GM19438 (cell line): ENCODE results near the gene PFN4.
A peak's percentile ranks its signal among the peaks of the same experiment; 100 is the strongest.
"Not testable (repeated sequence)": the region's sequence is repeated elsewhere in the genome, so short reads cannot be mapped to it uniquely, and the experiment has no call there.

Experiments
- ATAC-seq: cut with Tn5 transposase; IDR thresholded peaks from one replicate; pipeline ENCODE4 v1.9.1; 2021; ENCODE audit warnings: low read depth; ENCODE audit not compliant: unreplicated experiment

PFN4 gene, protein sequence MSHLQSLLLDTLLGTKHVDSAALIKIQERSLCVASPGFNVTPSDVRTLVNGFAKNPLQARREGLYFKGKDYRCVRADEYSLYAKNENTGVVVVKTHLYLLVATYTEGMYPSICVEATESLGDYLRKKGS

DNA sequence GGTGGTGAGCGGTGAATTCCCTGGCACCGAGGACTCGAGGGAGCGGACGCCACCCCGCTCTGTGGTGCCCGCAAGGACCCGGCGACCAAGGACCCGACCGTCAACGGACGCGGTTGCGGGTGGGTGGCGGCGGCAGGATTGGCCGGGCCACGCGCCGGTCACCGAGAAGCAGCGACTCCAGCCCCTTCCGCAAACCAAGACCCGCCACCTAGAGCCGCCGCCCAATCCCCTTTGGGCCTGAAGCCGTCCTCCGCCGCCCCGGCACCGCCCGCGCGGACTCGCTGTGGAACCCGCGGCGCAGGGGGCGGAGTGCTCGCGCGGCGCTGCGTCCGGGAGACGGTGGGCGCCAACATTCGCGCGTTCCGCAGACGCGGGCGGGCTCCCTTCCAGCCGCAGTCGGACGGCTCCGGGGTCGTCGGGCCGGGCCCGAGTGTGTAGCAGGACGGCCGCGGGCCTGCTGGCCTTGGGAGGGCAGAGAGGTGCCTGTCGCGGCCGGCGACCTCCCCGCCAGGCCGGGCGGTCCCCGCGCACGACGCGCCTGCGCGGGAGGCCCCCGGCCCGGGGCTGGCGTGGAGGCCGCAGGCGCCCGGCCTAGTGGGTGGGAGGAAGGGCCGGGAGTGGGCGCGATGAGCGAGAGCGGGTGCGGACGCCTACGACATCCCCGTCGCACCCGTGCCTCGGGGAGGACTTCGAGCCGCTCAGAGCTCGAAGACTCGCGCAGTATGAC is at the start of gene PFN4, which contains the start of gene FAM228B:
TSS of gene PFN4 (minus strand) at position 140 of the 727 bp plus-strand sequence. CDS start 799 bp downstream, outside the sequence.
TSS of gene FAM228B (plus strand) at position 275 of the 727 bp plus-strand sequence. CDS start 893 bp downstream, outside the sequence.
- ATAC-seq: peak; percentile 90

DNA sequence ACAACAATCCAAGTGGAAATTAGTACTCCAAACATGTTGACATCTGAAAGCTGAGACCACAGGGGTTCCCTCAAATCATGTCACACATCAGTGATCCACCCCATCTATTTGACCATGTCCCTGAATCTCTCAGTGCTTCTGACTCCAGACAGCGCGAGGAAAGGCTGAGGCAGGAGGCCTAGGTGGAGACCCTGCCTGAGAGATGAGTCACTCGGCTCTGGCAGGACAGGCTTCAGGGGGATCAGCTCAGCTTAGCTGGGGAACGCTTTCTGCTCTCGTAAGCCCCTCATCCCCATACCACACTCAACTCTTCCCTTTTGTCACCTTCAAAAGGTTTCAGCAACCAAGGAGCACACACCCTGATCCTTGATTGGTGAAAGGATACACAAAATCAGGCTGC is 45.9 kb upstream of the PFN4 start:
- no peak for ATAC-seq

DNA sequence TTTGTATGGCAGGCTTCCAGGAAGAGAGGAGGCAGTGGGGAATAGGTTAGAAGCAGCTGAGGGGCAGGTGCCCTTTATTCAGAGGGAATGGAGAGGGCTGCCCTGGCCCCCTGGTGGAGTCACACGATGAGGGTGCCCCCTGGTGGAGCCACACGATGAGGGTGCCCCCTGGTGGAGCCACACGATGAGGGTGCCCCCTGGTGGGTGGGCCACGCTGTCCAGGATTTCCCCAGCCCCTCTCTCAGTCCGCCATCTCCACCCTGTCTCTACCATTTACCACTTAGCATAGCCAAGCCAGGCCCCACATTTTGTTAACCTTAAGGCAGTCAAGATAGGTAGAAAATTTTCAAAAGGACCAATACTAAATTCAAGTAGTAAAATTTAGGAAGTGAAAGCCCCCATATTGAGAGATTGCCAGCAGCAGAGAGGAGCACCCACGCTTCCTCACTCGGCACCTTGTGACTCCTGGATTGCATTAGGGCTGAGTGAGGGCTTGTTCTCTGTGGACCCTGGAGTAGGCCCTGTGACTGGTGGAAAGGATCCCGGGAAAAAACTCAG is 41.4 kb upstream of the PFN4 start:
- peak; percentile 61 for ATAC-seq

DNA sequence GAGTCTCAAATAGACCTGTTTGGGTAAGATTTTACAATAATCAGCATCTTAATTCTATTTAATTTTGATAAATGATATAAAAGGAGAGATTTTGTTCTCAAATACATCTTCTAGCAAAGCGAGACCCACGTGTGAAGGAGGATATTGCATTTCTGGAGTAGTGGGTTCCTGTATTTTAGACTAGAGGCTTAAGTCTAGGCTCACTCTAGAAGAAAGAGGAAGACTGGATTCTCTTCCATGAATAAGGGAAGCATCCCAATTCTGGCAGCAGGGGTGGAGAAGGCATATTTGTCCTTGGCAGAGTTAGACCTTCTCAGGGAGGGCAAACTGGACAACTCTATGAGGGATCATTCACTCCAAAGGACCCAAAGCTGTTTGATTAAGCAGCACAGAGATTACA is 40.5 kb upstream of the PFN4 start:
- no peak for ATAC-seq

DNA sequence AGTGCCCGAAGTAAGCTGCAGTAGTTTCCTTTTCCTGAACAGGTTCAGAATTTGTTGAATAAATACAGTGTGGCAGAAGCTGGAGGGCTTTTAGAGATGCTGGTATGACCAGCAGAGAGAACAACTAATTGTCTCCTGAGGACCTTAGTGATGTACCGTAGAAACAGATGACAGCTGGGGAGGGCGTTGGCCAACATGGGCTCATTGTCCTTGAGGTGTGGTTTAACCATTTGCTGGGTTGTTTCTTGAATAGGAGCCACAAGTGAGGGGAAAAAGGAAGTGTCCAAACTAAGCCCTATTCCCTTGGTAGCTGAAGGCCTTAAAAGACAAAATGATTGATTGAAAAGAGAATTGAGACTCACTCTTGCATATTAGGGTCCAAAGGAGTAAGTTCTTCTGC is 40.1 kb upstream of the PFN4 start:
- no peak for ATAC-seq

DNA sequence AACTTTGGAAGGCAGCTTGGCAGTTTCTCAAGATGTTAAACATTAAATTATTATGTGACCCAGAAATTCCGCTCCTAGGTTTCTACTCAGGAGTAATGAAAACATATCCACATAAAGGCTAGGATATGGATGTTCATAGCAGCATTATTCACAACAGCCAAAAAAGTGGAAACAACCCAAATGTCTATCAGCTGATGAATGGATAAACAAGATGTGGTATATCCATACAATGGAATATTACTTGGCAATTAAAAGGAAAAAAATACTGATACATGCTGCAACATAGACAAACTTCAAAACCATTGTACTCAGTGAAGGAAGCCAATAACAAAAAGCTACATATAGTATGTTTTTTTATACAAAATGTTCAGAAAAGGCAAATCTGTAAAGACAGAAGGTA is 39.4 kb upstream of the PFN4 start:
- ATAC-seq: no peak

DNA sequence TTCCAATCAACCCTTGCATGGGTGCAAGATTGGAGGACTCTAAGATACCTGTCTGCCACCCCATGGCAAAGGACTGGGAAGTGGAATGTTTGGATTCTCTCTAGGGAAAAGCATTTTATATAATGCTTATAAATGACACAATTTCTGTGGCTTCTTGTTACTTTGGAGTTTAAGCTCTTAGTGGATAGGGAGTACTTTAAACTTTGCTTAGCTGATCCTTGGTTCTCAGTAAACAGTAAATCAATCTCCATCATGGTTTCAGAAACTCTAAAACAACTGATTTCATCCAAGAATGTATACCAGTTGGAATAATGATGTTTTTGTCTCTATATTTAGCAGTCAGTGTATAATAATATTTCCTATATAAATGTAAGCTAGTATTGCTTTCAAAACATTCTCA is 37.6 kb upstream of the PFN4 start:
- no peak for ATAC-seq

DNA sequence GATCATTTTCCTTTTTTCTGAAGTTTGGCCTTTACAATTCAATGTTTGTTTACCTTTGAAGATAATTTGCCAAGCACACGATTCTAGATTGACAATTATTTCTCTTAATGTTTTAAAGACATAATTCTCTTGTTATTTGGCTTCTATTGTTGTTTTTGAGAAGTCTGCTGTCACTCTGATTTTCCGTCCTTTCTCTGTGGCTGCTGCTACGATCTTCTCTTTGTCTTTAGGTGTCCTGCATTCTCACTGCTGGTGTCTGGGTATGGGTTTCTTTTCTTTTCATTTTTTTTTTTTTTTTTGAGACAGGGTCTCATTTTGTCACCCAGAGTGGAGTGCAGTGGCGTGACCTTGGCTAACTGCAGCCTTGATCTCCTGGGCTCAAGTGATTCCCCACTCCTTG is 36.6 kb upstream of the PFN4 start:
- no peak for ATAC-seq

DNA sequence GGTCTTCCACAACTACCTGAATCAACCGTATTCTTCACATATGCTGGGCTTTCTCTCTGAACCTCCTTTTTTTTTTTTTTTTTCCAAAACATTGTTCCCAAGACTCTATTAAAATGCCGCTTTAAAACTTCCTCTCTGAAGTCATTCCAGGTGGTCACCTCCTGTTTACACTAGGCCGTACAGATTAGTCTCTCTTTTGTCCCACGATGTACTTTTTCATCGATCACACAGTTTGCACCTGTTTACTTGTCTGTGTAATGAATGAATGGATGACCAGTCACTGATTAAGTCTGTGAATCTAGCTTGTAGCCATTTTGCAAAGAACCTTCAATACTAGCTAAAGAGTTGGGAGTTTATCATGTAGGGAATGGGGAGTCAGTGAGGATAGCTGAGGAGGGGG is 35.0 kb upstream of the PFN4 start:
- no peak for ATAC-seq

DNA sequence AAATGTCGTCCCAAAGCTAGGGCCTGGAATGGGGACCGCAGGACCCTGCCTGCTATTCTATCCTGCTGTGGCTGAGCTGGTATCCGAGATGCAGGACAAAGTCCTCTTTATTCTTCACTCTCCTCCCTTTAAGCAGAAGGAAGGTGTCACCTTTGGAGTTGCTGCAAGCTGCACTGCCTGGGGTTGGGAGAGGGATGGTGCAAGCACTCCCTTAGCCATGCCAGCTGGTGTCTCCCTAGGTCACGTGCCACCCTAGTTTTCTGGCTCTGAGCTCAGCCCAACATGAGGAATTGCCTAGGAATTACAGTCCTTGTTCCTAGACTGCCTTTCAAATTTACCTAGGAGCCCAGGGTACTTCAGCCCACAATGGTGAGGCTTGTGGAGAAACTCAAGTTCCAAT is 30.3 kb upstream of the PFN4 start:
- ATAC-seq: no peak

DNA sequence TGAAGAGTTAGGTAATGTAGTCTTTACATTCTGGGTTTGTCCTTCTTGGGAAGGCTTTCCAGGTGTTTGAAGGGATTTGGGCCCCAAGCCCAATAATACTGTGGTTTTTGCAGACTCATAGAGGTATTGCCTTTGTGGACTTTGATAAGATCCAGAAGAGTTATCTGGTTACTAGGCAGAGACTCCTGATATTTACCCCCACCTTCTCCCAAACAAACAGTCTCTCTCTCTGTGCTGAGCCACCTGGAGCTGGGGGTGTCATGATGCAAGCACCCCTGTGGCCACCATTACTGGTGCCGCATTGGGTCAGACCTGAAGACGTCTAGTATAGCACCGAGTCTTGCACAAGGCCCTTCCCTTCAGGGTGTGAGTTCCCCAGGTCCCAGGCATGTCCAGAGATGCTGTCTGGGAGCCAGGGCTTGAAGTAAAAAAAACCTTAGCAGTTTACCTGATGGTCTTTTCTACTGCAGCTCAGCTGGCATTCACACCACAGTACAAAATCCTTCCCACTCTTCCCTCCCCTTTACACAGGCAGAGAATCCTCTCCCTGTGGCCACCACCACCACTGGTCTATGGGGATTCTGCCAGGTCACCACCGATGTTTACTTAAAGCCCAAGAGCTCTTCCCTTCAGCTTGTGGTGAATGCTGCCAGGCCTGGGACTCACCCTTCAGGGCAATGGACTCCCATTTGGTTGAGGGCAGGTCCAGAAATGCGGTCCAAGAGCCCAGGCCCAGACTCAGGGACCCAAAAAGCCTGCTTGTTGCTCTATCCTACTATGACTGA is 29.5 kb upstream of the PFN4 start:
- no peak for ATAC-seq

DNA sequence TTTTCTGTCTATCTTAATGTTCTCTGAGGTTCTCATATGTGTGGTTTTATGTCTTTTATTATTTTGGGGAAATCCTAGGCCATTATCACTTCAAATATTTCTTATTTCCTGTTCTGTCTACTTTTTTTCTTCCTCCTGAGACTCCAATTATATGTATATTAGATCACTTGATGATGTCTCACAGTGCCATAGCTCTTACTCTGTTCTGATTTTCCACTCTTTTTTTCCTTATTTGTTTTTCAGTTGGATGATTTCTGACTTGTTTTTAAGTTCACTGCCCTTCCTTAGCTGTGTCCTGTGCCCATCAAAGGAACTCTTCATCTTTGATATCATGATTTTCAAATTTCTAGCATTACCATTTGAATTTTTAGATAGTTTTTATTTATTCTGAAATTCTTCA is 24.2 kb upstream of the PFN4 start:
- ATAC-seq: no peak

DNA sequence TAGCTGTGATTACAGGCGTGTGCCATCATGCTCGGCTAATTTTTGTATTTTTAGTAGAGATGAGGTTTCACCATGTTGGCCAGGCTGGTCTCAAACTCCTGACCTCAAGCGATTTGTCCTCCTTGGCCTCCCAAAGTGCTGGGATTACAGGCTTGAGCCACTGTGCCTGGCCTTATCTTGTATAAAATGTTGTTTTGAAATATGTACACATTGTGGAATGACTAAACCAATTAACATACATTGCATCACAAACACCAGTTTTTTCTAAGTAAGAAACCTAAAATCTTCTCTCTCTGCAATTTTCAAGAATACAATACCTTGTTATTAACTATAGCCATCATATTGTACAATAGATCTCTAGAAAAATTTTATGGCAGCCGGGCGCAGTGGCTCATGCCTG is 17.2 kb upstream of the PFN4 start:
- ATAC-seq: not testable (repeated sequence)

DNA sequence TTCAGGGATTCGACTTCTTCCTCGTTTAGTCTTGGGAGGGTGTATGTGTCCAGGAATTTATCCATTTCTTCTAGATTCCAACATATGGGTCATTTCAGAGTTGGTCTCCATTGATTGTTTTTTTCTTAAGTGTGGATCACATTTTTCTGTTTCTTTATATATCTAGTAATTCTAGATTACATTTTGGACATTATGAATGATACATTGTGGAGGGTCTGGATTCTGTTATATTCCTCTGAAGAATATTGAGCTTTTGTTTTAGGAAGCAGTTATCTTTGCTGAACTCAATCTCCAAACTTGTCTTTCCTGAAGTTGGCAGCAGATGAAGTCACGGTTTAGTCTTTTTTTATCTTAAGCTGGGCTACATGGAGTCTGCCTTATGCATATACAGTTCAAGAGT is 9.4 kb upstream of the PFN4 start:
- ATAC-seq: no peak

DNA sequence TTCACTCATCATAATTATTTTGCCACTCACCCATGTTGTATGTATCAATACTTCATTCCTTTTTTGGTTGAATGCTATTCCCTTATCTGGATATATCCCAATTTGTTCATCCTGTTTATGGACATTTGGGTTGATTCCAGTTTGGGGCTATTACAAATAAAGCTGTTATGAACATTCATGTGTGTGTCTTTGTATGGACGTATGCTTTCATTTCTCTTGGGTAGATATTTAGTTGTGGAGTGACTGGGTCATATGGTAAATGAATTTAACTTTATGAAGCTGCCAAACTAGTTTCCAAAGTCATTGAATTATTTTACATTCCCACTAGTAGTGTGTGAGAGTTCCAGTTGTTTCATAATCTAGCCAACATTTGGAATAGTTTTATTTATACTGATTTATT is 2.8 kb upstream of the PFN4 start:
- ATAC-seq: no peak

DNA sequence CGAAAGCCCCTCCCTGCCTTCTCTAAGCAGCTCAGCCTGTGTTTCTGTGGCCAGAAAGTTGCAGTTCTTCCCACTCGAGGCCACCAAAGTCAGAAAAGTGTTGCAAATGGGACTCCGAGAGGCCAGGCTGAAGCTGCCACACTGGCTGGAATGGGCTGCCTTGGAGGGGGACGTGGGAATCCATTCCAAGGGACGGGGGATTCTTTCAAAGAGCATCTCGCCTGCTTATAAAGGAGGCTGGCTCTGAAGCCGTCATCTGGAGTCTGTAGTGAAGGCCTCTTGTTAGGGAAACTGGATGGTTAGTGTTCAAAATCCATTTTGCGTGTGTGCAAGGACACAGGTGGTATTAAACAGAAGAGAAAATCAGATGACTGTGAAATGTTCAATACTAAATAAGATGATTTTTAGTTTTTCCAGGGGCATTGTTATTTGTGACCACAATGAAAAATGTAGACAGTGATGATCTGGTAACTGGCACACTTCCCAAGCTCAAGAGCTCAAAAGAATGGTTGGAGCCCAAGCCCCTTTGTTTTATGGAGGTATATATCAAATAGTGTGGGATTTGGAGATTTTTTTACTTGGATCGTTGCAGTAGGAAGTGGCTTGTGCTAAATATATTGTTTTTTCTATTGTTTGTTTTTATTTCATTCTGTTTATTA is 917 bp upstream of the PFN4 start:
- peak; percentile 5 for ATAC-seq

DNA sequence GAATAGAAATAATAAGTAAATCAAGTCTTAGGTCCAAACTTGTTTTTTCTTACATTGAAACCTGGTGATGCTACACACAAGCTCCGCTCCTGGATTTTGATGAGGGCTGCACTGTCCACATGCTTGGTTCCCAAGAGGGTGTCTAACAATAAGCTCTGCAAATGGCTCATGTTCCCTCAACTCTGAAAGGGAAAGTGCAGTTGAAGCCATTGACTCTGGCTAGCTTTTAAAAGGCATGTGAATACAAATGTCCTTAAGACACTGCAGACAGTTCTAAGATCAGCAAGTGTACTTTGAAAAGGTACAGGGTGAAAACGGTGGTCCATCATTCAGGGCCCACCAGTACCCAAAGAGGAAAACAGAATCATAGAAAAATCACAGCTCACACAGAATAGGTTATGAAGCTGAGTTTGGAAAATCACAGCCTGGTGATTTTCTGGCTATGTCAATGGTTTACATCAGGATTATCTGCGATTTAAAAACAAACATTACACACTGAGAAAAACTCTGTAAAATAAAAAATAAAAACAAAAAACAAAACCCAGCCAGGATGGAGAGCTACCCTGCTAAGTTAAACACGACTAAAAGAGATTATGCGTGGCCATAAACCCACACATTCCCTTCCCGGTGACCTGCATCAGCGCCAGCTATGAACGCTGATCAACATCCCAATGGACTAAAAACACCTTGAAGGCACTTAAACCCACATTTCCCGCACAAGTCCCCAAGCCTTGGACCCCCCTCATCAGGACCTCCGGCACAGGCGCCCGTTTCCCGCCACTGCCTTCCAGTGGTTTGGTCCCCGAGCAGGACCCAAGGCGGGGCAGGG is 554 bp downstream of the PFN4 start:
- no peak for ATAC-seq

DNA sequence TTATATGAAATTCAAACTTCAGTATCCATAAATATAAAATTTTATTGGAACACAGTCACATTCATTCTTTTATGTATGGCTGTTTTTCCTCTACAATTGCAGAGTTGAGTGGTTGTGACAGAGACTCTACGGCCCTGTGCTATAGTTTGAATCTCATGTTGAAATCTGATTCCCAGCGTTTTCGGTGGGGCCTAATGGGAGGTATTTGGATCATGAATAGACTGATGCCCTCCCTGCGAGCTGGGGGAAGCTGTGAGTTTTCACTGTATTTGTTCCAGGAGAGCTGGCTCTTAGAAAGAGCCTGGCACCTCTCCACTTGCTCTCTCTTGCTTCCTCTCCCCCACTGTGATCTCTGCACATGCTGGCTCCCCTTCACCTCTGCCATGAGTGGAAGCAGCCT is 1.7 kb downstream of the PFN4 start:
- ATAC-seq: no peak

DNA sequence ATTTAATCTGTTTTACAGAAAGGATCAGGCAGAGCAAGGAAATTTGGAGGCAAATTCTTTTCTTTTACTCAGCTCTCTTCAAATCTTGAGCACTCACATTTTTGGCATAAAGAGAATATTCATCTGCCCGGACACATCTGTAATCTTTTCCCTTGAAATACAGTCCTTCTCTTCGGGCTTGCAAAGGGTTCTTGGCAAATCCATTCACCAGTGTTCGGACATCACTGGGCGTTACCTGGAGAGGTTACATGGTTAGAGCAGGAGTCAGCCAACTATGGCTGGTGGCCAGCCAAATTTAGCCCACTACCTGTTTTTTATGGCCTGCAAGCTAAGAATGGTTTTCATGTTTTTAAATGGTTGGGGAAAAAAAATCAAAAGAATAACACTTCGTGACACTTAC is 2.1 kb downstream of the PFN4 start:
- ATAC-seq: no peak

DNA sequence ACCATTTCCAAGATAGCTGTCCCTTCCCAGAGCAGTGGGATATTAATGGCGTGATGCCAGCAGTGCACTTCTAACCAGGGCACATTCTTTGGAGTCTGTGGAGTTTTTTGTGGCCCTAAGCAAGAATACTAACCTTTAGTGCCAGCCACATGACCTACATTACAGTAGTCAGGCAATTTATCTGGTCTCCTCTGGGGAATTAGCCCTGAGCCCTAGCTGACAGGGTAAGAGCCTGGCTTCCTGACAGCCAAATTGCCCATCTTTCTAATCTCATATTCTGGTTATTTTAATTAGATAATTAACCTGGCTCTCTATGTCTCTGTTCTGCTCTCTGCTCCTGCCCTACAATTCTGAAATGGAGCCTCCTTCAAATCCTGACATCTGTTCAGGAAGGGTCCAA is 5.2 kb downstream of the PFN4 start:
- ATAC-seq: no peak
